ENCODE results near the gene ETNPPL. TPM values are rescaled to one million over a fixed set of nuclear protein-coding genes. Genes with fewer than 3 reads are reported as not detected.

Gene ETNPPL
- total RNA-seq, 3 donors from 2014 or later (not counting 1 experiment from before 2014, with no cell fraction given) = not detected

DNA sequence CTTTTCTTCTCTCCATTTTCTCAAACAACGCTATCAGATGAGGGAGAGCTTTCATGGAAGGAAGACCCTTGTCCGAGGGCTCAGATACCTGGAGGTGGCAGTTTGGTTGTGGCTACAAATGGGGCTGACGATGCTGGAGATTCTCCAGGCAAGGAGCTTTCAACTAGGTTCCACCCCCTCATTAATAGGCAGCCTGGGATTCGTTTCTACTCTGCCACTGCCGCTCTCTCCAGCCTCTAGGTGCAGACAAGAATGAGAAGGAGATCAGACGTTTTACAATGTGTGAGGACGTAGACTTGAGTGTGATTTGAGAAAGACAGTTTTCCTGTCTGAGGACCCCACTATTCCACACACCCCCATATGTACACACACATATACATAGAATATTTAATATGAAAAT, 53.1 kb downstream of the ETNPPL start:
- Mint-ChIP-seq H3K4me3 (no peak overlapping the region), H3K36me3 (no peaks in the 10 kb centered on the region), H3K9me3 (no peaks in the 10 kb centered on the region), H3K27me3 (ENCODE audit: low read depth in 2 of 2) (peaks cover 0 to 8% of the 10 kb centered on the region in 2 donors), H3K27ac (no peak overlapping the region), H3K4me1 (no peaks in the 10 kb centered on the region)
- WGBS (ENCODE audit: insufficient coverage) = 68% methylated on average over 5 of the region's 7 CpGs
- intact Hi-C loops (cut with micrococcal nuclease) = no loop called here
- Histone ChIP-seq H3K36me3 (ENCODE audit: control insufficient read depth, insufficient read depth, low read length) (no peaks in the 10 kb centered on the region), H3K4me3 (ENCODE audit: low read length) (no peak overlapping the region), H3K4me1 (ENCODE audit: control insufficient read depth, insufficient read depth, low read length) (no peaks in the 10 kb centered on the region), H3K9me3 (ENCODE audit: control insufficient read depth, insufficient read depth, low read length) (no peaks in the 10 kb centered on the region), H3K27ac (ENCODE audit: low read length) (no peak overlapping the region), H3K27me3 (ENCODE audit: control insufficient read depth, insufficient read depth, low read length) (no peaks in the 10 kb centered on the region)
- TF ChIP-seq, protein P1, sequence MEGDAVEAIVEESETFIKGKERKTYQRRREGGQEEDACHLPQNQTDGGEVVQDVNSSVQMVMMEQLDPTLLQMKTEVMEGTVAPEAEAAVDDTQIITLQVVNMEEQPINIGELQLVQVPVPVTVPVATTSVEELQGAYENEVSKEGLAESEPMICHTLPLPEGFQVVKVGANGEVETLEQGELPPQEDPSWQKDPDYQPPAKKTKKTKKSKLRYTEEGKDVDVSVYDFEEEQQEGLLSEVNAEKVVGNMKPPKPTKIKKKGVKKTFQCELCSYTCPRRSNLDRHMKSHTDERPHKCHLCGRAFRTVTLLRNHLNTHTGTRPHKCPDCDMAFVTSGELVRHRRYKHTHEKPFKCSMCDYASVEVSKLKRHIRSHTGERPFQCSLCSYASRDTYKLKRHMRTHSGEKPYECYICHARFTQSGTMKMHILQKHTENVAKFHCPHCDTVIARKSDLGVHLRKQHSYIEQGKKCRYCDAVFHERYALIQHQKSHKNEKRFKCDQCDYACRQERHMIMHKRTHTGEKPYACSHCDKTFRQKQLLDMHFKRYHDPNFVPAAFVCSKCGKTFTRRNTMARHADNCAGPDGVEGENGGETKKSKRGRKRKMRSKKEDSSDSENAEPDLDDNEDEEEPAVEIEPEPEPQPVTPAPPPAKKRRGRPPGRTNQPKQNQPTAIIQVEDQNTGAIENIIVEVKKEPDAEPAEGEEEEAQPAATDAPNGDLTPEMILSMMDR (IDR thresholded peaks at IDR 0.05) = no peak
- no peak for ATAC-seq
- no peak for DNase-seq

DNA sequence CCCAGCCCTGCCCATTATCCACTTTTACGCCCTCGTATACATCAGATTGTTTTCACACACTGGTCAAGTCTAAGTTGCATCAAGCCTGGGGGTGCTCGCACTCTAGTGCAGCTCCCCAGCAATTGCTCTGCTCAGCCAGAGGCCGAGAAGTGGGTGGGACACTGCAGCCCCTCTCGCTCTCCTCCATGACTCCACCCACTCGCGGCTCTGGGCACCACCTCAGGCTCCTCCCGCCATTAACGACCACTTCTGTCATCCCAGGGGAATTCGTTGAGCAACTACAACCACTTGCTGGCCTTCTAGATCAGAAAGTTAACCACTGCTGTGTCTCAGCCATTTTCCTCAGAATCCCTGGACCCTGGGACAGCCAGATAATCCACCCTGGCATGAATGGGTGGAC, 53.6 kb downstream of the ETNPPL start:
- Histone ChIP-seq H3K27me3 (ENCODE audit: control insufficient read depth, insufficient read depth, low read length) (no peaks in the 10 kb centered on the region), H3K4me3 (ENCODE audit: low read length) (no peak overlapping the region), H3K36me3 (ENCODE audit: control insufficient read depth, insufficient read depth, low read length) (no peaks in the 10 kb centered on the region), H3K27ac (ENCODE audit: low read length) (no peak overlapping the region), H3K4me1 (ENCODE audit: control insufficient read depth, insufficient read depth, low read length) (no peaks in the 10 kb centered on the region), H3K9me3 (ENCODE audit: control insufficient read depth, insufficient read depth, low read length) (no peaks in the 10 kb centered on the region)
- intact Hi-C loops (cut with micrococcal nuclease) = no loop called here
- Mint-ChIP-seq H3K4me3 (no peak overlapping the region), H3K9me3 (no peaks in the 10 kb centered on the region), H3K27me3 (ENCODE audit: low read depth in 2 of 2) (peaks cover 0 to 6% of the 10 kb centered on the region in 2 donors), H3K27ac (no peak overlapping the region), H3K36me3 (no peaks in the 10 kb centered on the region), H3K4me1 (no peaks in the 10 kb centered on the region)
- no peak for DNase-seq
- TF ChIP-seq, protein P1 (IDR thresholded peaks at IDR 0.05) = no peak
- 90% methylated on average over 10 of the region's 10 CpGs for WGBS (ENCODE audit: insufficient coverage)
- no peak for ATAC-seq

DNA sequence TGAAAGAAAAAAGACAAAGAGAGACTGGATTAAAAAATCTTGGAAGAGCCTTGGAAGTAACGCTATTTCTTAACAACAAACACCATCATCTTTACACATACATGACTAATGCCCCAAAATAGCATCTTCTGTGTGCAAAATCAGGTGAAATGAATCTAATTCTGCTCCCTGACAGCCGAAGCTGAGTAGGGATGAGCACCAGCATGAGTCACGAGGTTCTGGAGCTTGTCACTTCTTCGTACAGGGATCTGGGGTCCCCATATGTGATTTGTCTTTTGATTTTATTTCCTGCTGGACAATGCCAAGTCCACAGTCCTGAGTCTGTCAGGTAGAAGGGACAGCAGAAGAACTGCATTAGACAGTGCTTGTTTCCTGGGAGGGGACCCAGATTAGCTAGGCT, 56.6 kb downstream of the ETNPPL start:
- no peak overlapping the region for H3K4me3 ChIP-seq (ENCODE audit: low read length)
- TF ChIP-seq, protein P1 (IDR thresholded peaks at IDR 0.05) = no peak

DNA sequence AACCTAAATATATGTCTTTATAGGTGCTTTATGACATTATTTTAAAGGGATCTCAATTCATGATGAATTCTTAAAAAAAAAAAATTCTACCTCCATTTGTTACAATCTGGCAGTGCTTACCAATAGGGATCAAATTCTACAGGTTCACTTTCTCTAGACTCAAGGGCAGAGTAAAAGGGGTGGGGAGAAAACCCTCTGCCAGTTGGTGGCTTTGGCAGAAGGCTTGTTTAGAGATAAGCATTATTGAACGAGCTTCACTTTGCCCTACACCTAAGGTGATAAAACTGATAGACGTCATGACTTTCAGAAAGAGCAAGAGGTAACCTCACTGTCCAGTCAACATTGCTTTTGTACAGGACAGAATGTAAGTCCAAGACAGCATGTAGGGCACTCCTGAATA, 58.9 kb downstream of the ETNPPL start:
- no peak overlapping the region for H3K4me3 Mint-ChIP-seq
- no peaks in the 10 kb centered on the region for H3K9me3 ChIP-seq (ENCODE audit: control insufficient read depth, insufficient read depth, low read length)
- TF ChIP-seq, protein P1 (IDR thresholded peaks at IDR 0.05) = no peak
- no peak overlapping the region for H3K4me3 ChIP-seq (ENCODE audit: low read length)
- no peaks in the 10 kb centered on the region for H3K4me1 ChIP-seq (ENCODE audit: control insufficient read depth, insufficient read depth, low read length)
- ATAC-seq (no peak), DNase-seq (no peak)
- WGBS (ENCODE audit: insufficient coverage) = 55% methylated on average over 2 of the region's 2 CpGs
- no peaks in the 10 kb centered on the region for H3K36me3 Mint-ChIP-seq
- no peak overlapping the region for H3K27ac Mint-ChIP-seq
- intact Hi-C loops (cut with micrococcal nuclease) = no loop called here
- no peaks in the 10 kb centered on the region for H3K9me3 Mint-ChIP-seq
- no peaks in the 10 kb centered on the region for H3K36me3 ChIP-seq (ENCODE audit: control insufficient read depth, insufficient read depth, low read length)
- no peak overlapping the region for H3K27ac ChIP-seq (ENCODE audit: low read length)
- H3K27me3 ChIP-seq (ENCODE audit: control insufficient read depth, insufficient read depth, low read length) = no peaks in the 10 kb centered on the region
- peaks cover 10% of the 10 kb centered on the region in 2 donors for H3K4me1 Mint-ChIP-seq
- no peaks in the 10 kb centered on the region for H3K27me3 Mint-ChIP-seq (ENCODE audit: low read depth in 2 of 2)

More for the DNA sequence above, 56.6 kb downstream of the ETNPPL start:
- Histone ChIP-seq H3K27ac (ENCODE audit: low read length) (no peak overlapping the region), H3K9me3 (ENCODE audit: control insufficient read depth, insufficient read depth, low read length) (no peaks in the 10 kb centered on the region), H3K27me3 (ENCODE audit: control insufficient read depth, insufficient read depth, low read length) (no peaks in the 10 kb centered on the region), H3K36me3 (ENCODE audit: control insufficient read depth, insufficient read depth, low read length) (no peaks in the 10 kb centered on the region), H3K4me1 (ENCODE audit: control insufficient read depth, insufficient read depth, low read length) (no peaks in the 10 kb centered on the region)
- no peak for DNase-seq
- Mint-ChIP-seq H3K4me3 (no peak overlapping the region), H3K27me3 (ENCODE audit: low read depth in 2 of 2) (peaks cover 0 to 4% of the 10 kb centered on the region in 2 donors), H3K27ac (no peak overlapping the region), H3K36me3 (no peaks in the 10 kb centered on the region), H3K4me1 (peaks cover 10% of the 10 kb centered on the region in 2 donors), H3K9me3 (no peaks in the 10 kb centered on the region)
- intact Hi-C loops (cut with micrococcal nuclease) = no loop called here
- 62% methylated on average over 4 of the region's 4 CpGs for WGBS (ENCODE audit: insufficient coverage)
- ATAC-seq = no peak
